ENCODE data around the gene ATP6V1B1.

The ATP6V1B1 gene

GRCh38 chr2:70916291-70916690 is 19.4 kb upstream of the ATP6V1B1 start:
- Histone ChIP-seq H3K36me3 (ENCODE audit: insufficient read depth, low read length) (no peaks in the 10 kb centered on the region), H3K4me3 (ENCODE audit: low read depth, low read length, poor library complexity, severe bottlenecking) (no peak overlapping the region), H3K79me2 (ENCODE audit: insufficient read depth, low read length) (no peaks in the 10 kb centered on the region), H3K9ac (ENCODE audit: low read length) (no peak overlapping the region), H3K9me3 (ENCODE audit: low read length) (no peaks in the 10 kb centered on the region), H3K4me1 (ENCODE audit: insufficient read depth, low read length, severe bottlenecking) (no peaks in the 10 kb centered on the region), H2AFZ (ENCODE audit: low read length) (no peak overlapping the region), H3K27ac (ENCODE audit: low read depth, low read length, poor library complexity, severe bottlenecking) (no peak overlapping the region), H3K4me2 (ENCODE audit: low read length) (no peak overlapping the region), H3K9me2 (ENCODE audit: low read depth, low read length) (no peaks in the 10 kb centered on the region), H3F3A (ENCODE audit: insufficient read depth, low read length) (no peaks in the 10 kb centered on the region), H3K27me3 (ENCODE audit: insufficient read depth, low read length) (no peaks in the 10 kb centered on the region), H4K20me1 (ENCODE audit: insufficient read depth, low read length) (no peaks in the 10 kb centered on the region)
- no peak for TF ChIP-seq CTCF (IDR thresholded peaks at IDR 0.05; ENCODE audit: low read length)
- TF ChIP-seq EZH2 (IDR thresholded peaks at IDR 0.05; ENCODE audit: borderline replicate concordance, low read length) = no peak

GRCh38 chr2:70918016-70918415 is 17.7 kb upstream of the ATP6V1B1 start:
- H3K79me2 ChIP-seq (ENCODE audit: insufficient read depth, low read length) = no peaks in the 10 kb centered on the region
- H3K9me3 ChIP-seq (ENCODE audit: low read length) = no peaks in the 10 kb centered on the region
- no peak for TF ChIP-seq EZH2 (IDR thresholded peaks at IDR 0.05; ENCODE audit: borderline replicate concordance, low read length)
- no peak for TF ChIP-seq CTCF (IDR thresholded peaks at IDR 0.05; ENCODE audit: low read length)
- no peaks in the 10 kb centered on the region for H4K20me1 ChIP-seq (ENCODE audit: insufficient read depth, low read length)
- H3F3A ChIP-seq (ENCODE audit: insufficient read depth, low read length) = no peaks in the 10 kb centered on the region
- no peak overlapping the region for H3K27ac ChIP-seq (ENCODE audit: low read depth, low read length, poor library complexity, severe bottlenecking)
- H3K9me2 ChIP-seq (ENCODE audit: low read depth, low read length) = no peaks in the 10 kb centered on the region
- no peaks in the 10 kb centered on the region for H3K36me3 ChIP-seq (ENCODE audit: insufficient read depth, low read length)
- no peaks in the 10 kb centered on the region for H3K4me1 ChIP-seq (ENCODE audit: insufficient read depth, low read length, severe bottlenecking)
- no peak overlapping the region for H3K9ac ChIP-seq (ENCODE audit: low read length)
- no peak overlapping the region for H2AFZ ChIP-seq (ENCODE audit: low read length)
- no peak overlapping the region for H3K4me2 ChIP-seq (ENCODE audit: low read length)
- no peak overlapping the region for H3K4me3 ChIP-seq (ENCODE audit: low read depth, low read length, poor library complexity, severe bottlenecking)
- H3K27me3 ChIP-seq (ENCODE audit: insufficient read depth, low read length) = no peaks in the 10 kb centered on the region

- Histone ChIP-seq H3K9me2 (ENCODE audit: low read depth, low read length) (no peaks in the 10 kb centered on the region), H4K20me1 (ENCODE audit: insufficient read depth, low read length) (no peaks in the 10 kb centered on the region), H3K79me2 (ENCODE audit: insufficient read depth, low read length) (no peaks in the 10 kb centered on the region), H3K27ac (ENCODE audit: low read depth, low read length, poor library complexity, severe bottlenecking) (no peak overlapping the region), H3K36me3 (ENCODE audit: insufficient read depth, low read length) (no peaks in the 10 kb centered on the region), H3K9me3 (ENCODE audit: low read length) (no peaks in the 10 kb centered on the region), H2AFZ (ENCODE audit: low read length) (no peak overlapping the region), H3K9ac (ENCODE audit: low read length) (no peak overlapping the region), H3K4me2 (ENCODE audit: low read length) (no peak overlapping the region), H3F3A (ENCODE audit: insufficient read depth, low read length) (no peaks in the 10 kb centered on the region), H3K27me3 (ENCODE audit: insufficient read depth, low read length) (no peaks in the 10 kb centered on the region), H3K4me1 (ENCODE audit: insufficient read depth, low read length, severe bottlenecking) (no peaks in the 10 kb centered on the region), H3K4me3 (ENCODE audit: low read depth, low read length, poor library complexity, severe bottlenecking) (no peak overlapping the region)
- TF ChIP-seq EZH2 (IDR thresholded peaks at IDR 0.05; ENCODE audit: borderline replicate concordance, low read length) = no peak
- peak; percentile 84 for TF ChIP-seq CTCF (IDR thresholded peaks at IDR 0.05; ENCODE audit: low read length)
Observed at GRCh38 chr2:70919672-70920366, 15.9 kb upstream of the ATP6V1B1 start.

Data from OCI-LY1 (cell line).